Loucy (cell line): ENCODE data around the gene PYY.
"Not testable (repeated sequence)": the region's sequence is repeated elsewhere in the genome, so short reads cannot be mapped to it uniquely, and the experiment has no call there.

ENCODE experiments used
- H2AFZ ChIP-seq: fragments of 200-600 bp; sonication (generic); 2 replicates; pipeline ENCODE4 v1.6.0; 2016; ENCODE audit warnings: antibody characterized with exemption, mild to moderate bottlenecking, low read length, moderate library complexity
- H3F3A ChIP-seq: fragments of 200-600 bp; 2 replicates; pipeline ENCODE4 v1.6.0; 2016; ENCODE audit warnings: antibody characterized with exemption, low read depth, mild to moderate bottlenecking
- H3K27me3 ChIP-seq: fragments of 200-600 bp; sonication (generic); 2 replicates; pipeline ENCODE4 v1.6.1; 2014; ENCODE audit warnings: low read length, mild to moderate bottlenecking; ENCODE audit not compliant: insufficient read depth, poor library complexity, severe bottlenecking
- H3K36me3 ChIP-seq: fragments of 200-600 bp; sonication (generic); 2 replicates; pipeline ENCODE4 v1.6.1; 2016; ENCODE audit warnings: low read length; ENCODE audit not compliant: insufficient read depth
- H3K4me1 ChIP-seq: fragments of 200-600 bp; sonication (generic); 2 replicates; pipeline ENCODE4 v1.5.1; 2014; ENCODE audit warnings: low read length, mild to moderate bottlenecking; ENCODE audit not compliant: insufficient read depth, poor library complexity, severe bottlenecking
- H3K4me2 ChIP-seq: fragments of 200-600 bp; sonication (generic); 2 replicates; pipeline ENCODE4 v1.6.0; 2014; ENCODE audit warnings: antibody characterized with exemption, low read length, low read depth, mild to moderate bottlenecking; ENCODE audit not compliant: poor library complexity, severe bottlenecking
- H3K4me3 ChIP-seq: fragments of 200-600 bp; sonication (generic); 2 replicates; pipeline ENCODE4 v1.5.1; 2014; ENCODE audit warnings: low read length, mild to moderate bottlenecking, mixed read lengths; ENCODE audit not compliant: poor library complexity, severe bottlenecking
- H3K79me2 ChIP-seq: fragments of 200-600 bp; sonication (generic); 2 replicates; pipeline ENCODE4 v1.6.1; 2014; ENCODE audit warnings: low read length; ENCODE audit not compliant: insufficient read depth
- H3K9ac ChIP-seq: fragments of 200-600 bp; sonication (generic); 2 replicates; pipeline ENCODE4 v1.6.0; 2014; ENCODE audit warnings: mild to moderate bottlenecking, low read depth, low read length, moderate library complexity; ENCODE audit not compliant: poor library complexity, severe bottlenecking
- H3K9me2 ChIP-seq: fragments of 200-600 bp; sonication (generic); replicated peaks from 2 replicates; pipeline ENCODE4 v1.6.1; 2016; ENCODE audit warnings: low read depth, low read length, mixed read lengths
- H3K9me3 ChIP-seq: fragments of 200-600 bp; sonication (generic); 2 replicates; pipeline ENCODE4 v1.6.1; 2014; ENCODE audit warnings: mild to moderate bottlenecking, antibody characterized with exemption, low read length, low read depth; ENCODE audit not compliant: insufficient read depth
- H4K20me1 ChIP-seq: fragments of 200-600 bp; sonication (generic); 2 replicates; pipeline ENCODE4 v1.6.0; 2014; ENCODE audit warnings: antibody characterized with exemption, low read length, mild to moderate bottlenecking; ENCODE audit not compliant: insufficient read depth, poor library complexity, severe bottlenecking
- EZH2phosphoT487 ChIP-seq: fragments of 200-600 bp; IDR thresholded peaks from 2 replicates; pipeline ENCODE4 v1.6.1; 2018; ENCODE audit warnings: antibody characterized with exemption, mild to moderate bottlenecking, moderate library complexity, borderline replicate concordance
- TF ChIP-seq, protein P1 (sequence below): fragments of 200-600 bp; sonication (generic); conservative IDR thresholded peaks from 2 replicates; pipeline ENCODE4 v1.5.1; 2014; ENCODE audit warnings: mild to moderate bottlenecking, antibody characterized with exemption, low read length

The PYY gene

DNA sequence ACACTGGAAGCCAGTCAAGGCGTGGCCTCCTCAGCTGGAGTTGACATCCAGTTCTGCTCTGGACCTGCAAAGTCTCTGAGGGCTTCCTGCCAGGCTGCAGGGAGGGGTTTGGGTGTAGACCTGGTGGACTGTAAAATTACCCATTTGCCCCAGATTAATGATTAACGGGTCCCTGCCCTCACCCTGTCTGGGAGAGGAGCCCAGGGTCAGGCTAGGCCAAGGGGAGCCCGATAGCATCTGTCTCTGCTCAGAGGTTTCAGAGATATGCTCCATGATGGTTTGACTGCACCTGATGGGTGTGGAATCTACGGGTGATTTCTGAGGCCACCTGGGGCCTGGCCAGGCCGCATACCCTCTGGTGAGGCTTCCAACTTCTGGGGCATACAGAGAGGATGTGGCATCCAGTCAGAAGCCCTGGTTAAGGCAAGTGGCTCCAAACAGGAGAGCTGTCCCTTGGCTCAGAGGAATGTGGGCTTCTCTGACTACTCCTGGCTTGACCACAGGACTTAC is 22.6 kb downstream of the PYY start:
- Histone ChIP-seq H3K9ac (no peak overlapping the region), H3K9me3 (no peaks in the 10 kb centered on the region), H4K20me1 (no peaks in the 10 kb centered on the region), H3K4me1 (peaks cover 15% of the 10 kb centered on the region), H3K79me2 (no peaks in the 10 kb centered on the region), H3K4me3 (no peak overlapping the region), H3K4me2 (no peak overlapping the region), H3F3A (no peaks in the 10 kb centered on the region), H3K27me3 (no peaks in the 10 kb centered on the region), H2AFZ (no peak overlapping the region), H3K36me3 (no peaks in the 10 kb centered on the region), H3K9me2 (no peaks in the 10 kb centered on the region)
- TF ChIP-seq, protein P1, sequence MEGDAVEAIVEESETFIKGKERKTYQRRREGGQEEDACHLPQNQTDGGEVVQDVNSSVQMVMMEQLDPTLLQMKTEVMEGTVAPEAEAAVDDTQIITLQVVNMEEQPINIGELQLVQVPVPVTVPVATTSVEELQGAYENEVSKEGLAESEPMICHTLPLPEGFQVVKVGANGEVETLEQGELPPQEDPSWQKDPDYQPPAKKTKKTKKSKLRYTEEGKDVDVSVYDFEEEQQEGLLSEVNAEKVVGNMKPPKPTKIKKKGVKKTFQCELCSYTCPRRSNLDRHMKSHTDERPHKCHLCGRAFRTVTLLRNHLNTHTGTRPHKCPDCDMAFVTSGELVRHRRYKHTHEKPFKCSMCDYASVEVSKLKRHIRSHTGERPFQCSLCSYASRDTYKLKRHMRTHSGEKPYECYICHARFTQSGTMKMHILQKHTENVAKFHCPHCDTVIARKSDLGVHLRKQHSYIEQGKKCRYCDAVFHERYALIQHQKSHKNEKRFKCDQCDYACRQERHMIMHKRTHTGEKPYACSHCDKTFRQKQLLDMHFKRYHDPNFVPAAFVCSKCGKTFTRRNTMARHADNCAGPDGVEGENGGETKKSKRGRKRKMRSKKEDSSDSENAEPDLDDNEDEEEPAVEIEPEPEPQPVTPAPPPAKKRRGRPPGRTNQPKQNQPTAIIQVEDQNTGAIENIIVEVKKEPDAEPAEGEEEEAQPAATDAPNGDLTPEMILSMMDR: no peak
- no peak for TF ChIP-seq EZH2phosphoT487

DNA sequence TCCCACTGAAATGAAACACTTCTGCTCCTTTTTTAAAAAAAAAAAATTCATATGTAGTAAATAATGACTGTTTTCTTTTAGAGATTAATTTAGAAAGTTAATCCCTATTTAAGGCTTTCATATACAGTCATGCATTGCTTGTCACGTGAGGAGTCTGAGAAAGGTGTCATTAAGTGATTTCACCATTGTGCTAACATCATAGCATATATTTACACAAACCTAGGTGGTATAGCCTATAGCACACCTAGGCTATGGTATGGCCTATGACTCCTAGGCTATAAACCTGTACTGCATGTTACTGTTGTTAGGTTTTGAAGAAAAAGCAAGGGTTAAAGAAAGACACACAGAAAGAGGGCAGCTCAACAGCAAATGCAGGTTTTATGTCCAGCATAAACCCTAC is 25.1 kb downstream of the PYY start:
- Histone ChIP-seq H3K9ac (peak overlapping the region; percentile 26), H3K79me2 (no peaks in the 10 kb centered on the region), H3K27me3 (no peaks in the 10 kb centered on the region), H3K4me1 (peaks cover 15% of the 10 kb centered on the region), H3K4me3 (peak overlapping the region; percentile 24), H3K9me2 (no peaks in the 10 kb centered on the region), H2AFZ (no peak overlapping the region), H3F3A (no peaks in the 10 kb centered on the region), H3K9me3 (no peaks in the 10 kb centered on the region), H3K4me2 (peak overlapping the region; percentile 61), H4K20me1 (no peaks in the 10 kb centered on the region), H3K36me3 (no peaks in the 10 kb centered on the region)
- TF ChIP-seq EZH2phosphoT487: no peak
- TF ChIP-seq, protein P1: no peak

DNA sequence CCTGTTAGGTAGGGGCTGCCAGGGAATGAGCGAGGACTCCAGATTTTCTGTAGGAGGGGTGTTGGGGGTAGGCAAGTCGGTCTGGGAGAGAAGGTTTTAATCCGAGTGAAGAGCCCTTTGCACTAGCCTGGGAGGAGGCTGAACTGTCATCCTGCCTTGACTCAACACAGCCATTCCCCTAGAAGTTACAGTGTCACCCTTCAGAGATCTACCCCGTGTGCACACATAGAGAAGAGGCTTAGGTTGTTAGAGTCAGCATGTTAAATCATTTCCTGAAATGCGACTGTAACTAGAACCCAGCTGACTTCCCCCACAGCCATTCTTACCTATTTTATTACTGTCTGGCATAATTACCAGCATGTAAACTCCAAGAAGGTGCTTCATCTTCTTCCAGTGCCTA is 25.8 kb downstream of the PYY start:
- not testable (repeated sequence) for H3K79me2 ChIP-seq, H3F3A ChIP-seq, H3K36me3 ChIP-seq, H3K9me3 ChIP-seq, H4K20me1 ChIP-seq, H3K9me2 ChIP-seq, H3K27me3 ChIP-seq
- Histone ChIP-seq H3K4me3 (peak overlapping the region; percentile 24), H3K4me2 (peak overlapping the region; percentile 61), H3K4me1 (peaks cover 15% of the 10 kb centered on the region), H3K9ac (peak overlapping the region; percentile 26), H2AFZ (peak overlapping the region; percentile 51; the same call in 1 of the 2 replicates)

DNA sequence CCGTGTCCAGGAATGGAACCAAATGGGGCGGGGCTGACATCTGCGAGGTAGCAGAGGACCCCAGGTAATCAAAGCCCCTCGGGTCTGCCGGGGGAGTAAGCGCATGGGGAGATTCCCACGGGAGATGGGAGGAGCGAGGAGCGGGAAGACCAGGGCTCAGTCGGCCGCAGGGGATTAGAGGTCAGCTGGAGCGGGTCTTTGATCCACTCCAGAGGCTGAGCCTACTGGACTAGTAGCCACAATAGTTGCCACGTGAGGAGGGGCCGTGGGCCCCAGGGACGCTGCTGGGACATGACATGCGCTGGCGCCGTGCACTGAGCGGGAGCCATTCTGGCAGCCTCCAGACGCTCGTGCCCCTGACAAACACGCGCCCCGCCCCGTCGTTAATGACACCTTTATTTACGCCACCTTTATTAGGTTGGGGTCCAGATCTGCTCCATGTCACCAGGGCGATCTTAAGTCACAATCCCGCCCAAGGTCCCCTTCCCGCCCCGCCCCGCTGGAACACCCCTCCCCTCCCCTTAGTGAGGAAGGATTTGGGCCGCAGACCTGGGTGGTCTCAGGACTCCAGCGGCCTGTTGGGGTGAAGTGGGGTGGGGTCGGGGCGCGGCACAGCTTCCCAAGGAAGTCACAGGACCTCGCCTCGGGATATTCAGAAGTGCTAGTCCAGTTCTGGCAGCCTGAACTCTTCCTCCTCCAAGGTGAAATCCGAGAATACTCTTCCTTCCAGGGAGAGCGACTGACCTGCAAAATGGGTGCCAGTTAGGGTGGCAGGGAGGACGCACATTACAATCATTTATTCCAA is 26.5 kb downstream of the PYY start:
- Histone ChIP-seq H3K4me2 (peak overlapping the region; percentile 61), H3K36me3 (no peaks in the 10 kb centered on the region), H3K79me2 (no peaks in the 10 kb centered on the region), H3F3A (no peaks in the 10 kb centered on the region), H3K9me2 (no peaks in the 10 kb centered on the region), H4K20me1 (no peaks in the 10 kb centered on the region), H3K27me3 (no peaks in the 10 kb centered on the region), H3K4me1 (peaks cover 15% of the 10 kb centered on the region), H3K9me3 (no peaks in the 10 kb centered on the region), H3K4me3 (peak overlapping the region; percentile 24), H3K9ac (peak overlapping the region; percentile 26), H2AFZ (no peak overlapping the region)
- no peak for TF ChIP-seq EZH2phosphoT487
- TF ChIP-seq, protein P1: no peak
